ENCODE measurements around the gene AGAP1.
A peak's percentile ranks its signal among the peaks of the same experiment; 100 is the strongest.

AGAP1 gene

GRCh38 chr2:235983016-235983415 lies 489.2 kb downstream of the AGAP1 start:
- DNase-seq, result no peak

GRCh38 chr2:235984552-235984951 lies 490.7 kb downstream of the AGAP1 start:
- DNase-seq, result no peak

GRCh38 chr2:235986361-235986760 lies 492.5 kb downstream of the AGAP1 start:
- DNase-seq, result no peak

- DNase-seq, result no peak
Observed at GRCh38 chr2:235988271-235989015, 494.6 kb downstream of the AGAP1 start.

- DNase-seq, result no peak
Observed at GRCh38 chr2:235989591-235989990, 495.7 kb downstream of the AGAP1 start.

- DNase-seq, result peak; percentile 60
Observed at GRCh38 chr2:235990344-235990743, 496.5 kb downstream of the AGAP1 start.

- DNase-seq, result no peak
Observed at GRCh38 chr2:235992024-235992423, 498.2 kb downstream of the AGAP1 start.

GRCh38 chr2:235996419-235996818 lies 502.6 kb downstream of the AGAP1 start:
- peak; percentile 67 for DNase-seq

GRCh38 chr2:235999011-235999410 lies 505.2 kb downstream of the AGAP1 start:
- DNase-seq, result no peak

GRCh38 chr2:236001166-236001828 lies 507.5 kb downstream of the AGAP1 start:
- no peak for DNase-seq

- no peak for DNase-seq
Observed at GRCh38 chr2:236001854-236002253, 508.0 kb downstream of the AGAP1 start.

- DNase-seq, result no peak
Observed at GRCh38 chr2:236008006-236008405, 514.2 kb downstream of the AGAP1 start.

- no peak for DNase-seq
Observed at GRCh38 chr2:236008857-236009256, 515.0 kb downstream of the AGAP1 start.

GRCh38 chr2:236010920-236011685 lies 517.3 kb downstream of the AGAP1 start:
- DNase-seq, result no peak

- DNase-seq, result no peak
Observed at GRCh38 chr2:236012155-236012554, 518.3 kb downstream of the AGAP1 start.

GRCh38 chr2:236014408-236015131 lies 520.7 kb downstream of the AGAP1 start:
- no peak for DNase-seq

GRCh38 chr2:236015171-236015570 lies 521.3 kb downstream of the AGAP1 start:
- no peak for DNase-seq

- DNase-seq, result no peak
Observed at GRCh38 chr2:236016496-236016895, 522.7 kb downstream of the AGAP1 start.

GRCh38 chr2:236017446-236017845 lies 523.6 kb downstream of the AGAP1 start:
- DNase-seq, result no peak

GRCh38 chr2:236019434-236019833 lies 525.6 kb downstream of the AGAP1 start:
- no peak for DNase-seq

- DNase-seq, result no peak
Observed at GRCh38 chr2:236021499-236022057, 527.7 kb downstream of the AGAP1 start.

GRCh38 chr2:236022128-236022527 lies 528.3 kb downstream of the AGAP1 start:
- DNase-seq, result no peak

- DNase-seq, result no peak
Observed at GRCh38 chr2:236025892-236026291, 532.0 kb downstream of the AGAP1 start.
